NT2/D1 (cell line): ENCODE data around the gene AQP9.

Experiments used
- SUZ12 ChIP-seq: IDR thresholded peaks from 2 replicates; pipeline ENCODE4 v1.6.1; 2011; ENCODE audit not compliant: insufficient read length, insufficient read depth; ENCODE audit errors: extremely low read depth
- YY1 ChIP-seq: IDR thresholded peaks from 2 replicates; pipeline ENCODE4 v1.6.1; 2011; ENCODE audit not compliant: insufficient read length, insufficient read depth
- ZNF274 ChIP-seq: IDR thresholded peaks from 2 replicates; pipeline ENCODE4 v1.6.1; 2011; ENCODE audit warnings: mild to moderate bottlenecking, low read depth, low read length

DNA sequence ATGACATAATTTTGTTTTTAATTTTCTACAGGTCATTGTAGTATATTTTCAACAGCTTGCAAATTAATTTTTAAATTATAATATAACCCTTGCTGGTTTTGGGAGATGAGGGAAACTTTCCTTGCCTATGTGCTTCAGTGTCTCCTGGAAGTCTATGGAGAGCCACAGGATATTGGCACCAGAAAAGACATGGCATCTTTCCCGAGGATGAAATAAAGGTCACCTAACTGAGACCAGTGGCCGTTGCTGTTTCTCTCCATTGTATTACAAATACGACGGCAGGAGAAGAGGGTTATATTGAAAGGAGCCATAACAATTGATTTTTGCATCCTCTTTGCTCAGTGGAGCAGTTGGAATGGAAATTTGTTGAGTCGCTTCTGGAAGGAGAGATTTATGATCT lies 19.9 kb upstream of the AQP9 start:
- TF ChIP-seq YY1 = no peak
- no peak for TF ChIP-seq SUZ12
- TF ChIP-seq ZNF274 = no peak
